ENCODE measurements around the gene GPR161.
"Not testable (repeated sequence)": the region's sequence is repeated elsewhere in the genome, so short reads cannot be mapped to it uniquely, and the experiment has no call there.

DNA sequence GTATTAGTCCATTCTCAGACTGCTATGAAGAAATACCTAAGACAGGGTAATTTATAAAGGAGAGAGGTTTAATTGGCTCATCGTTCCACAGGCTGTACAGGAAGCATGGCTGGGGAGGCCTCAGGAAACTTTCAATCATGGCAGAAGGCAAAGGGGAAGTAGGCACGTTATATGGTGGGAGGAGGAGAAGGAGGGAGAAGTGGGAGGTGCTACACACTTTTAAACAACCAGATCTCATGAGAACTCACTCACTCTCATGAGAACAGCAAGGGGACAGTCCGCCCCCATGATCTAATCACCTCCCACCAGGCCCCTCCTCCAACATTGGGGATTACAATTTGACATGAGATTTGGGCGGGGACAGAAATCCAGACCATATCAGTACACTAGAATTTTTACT is 18.0 kb upstream of the GPR161 start:
- TF ChIP-seq, protein P1, sequence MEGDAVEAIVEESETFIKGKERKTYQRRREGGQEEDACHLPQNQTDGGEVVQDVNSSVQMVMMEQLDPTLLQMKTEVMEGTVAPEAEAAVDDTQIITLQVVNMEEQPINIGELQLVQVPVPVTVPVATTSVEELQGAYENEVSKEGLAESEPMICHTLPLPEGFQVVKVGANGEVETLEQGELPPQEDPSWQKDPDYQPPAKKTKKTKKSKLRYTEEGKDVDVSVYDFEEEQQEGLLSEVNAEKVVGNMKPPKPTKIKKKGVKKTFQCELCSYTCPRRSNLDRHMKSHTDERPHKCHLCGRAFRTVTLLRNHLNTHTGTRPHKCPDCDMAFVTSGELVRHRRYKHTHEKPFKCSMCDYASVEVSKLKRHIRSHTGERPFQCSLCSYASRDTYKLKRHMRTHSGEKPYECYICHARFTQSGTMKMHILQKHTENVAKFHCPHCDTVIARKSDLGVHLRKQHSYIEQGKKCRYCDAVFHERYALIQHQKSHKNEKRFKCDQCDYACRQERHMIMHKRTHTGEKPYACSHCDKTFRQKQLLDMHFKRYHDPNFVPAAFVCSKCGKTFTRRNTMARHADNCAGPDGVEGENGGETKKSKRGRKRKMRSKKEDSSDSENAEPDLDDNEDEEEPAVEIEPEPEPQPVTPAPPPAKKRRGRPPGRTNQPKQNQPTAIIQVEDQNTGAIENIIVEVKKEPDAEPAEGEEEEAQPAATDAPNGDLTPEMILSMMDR (IDR thresholded peaks at IDR 0.05; ENCODE audit: low read depth, low read length), result not testable (repeated sequence)
- not testable (repeated sequence) for TF ChIP-seq EZH2phosphoT487 (IDR thresholded peaks at IDR 0.05; ENCODE audit: low read depth)

Measured in OCI-LY3 (cell line).